ENCODE measurements around the gene C6orf52. TPM values are rescaled to one million over a fixed set of nuclear protein-coding genes. Genes with fewer than 3 reads are reported as not detected.

C6orf52 gene
- total and polyA plus RNA-seq, 2 donors (not counting 3 experiments of a cell fraction or from before 2014, with no cell fraction given), result 0.54 TPM; not detected in 1

DNA sequence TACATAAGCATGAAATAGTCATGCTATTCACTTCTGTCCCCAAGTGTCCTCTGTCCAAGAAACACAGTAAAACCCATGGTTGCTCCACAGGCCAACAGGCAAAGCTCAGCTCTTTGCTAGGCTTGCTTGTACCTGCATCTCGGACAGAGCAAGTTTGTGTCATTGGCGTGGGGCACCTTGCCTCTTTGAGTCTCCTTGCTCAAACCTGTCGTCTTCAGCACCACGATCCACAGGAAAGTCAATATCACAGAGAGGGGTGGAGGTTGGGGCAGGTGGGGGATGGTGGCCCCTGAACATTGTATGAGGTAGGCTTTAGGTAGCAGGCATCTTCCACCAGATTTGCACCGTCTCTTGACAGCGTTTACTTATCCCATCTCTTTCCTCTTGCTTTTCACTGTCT lies 49.1 kb upstream of the C6orf52 start:
- TF ChIP-seq, protein P1, sequence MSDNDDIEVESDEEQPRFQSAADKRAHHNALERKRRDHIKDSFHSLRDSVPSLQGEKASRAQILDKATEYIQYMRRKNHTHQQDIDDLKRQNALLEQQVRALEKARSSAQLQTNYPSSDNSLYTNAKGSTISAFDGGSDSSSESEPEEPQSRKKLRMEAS (IDR thresholded peaks at IDR 0.05; ENCODE audit: insufficient read depth, insufficient read length), result no peak
- TF ChIP-seq JUN (IDR thresholded peaks at IDR 0.05; ENCODE audit: borderline replicate concordance, insufficient read depth, insufficient read length, low read depth) (no peak), CTCF (IDR thresholded peaks at IDR 0.05; ENCODE audit: extremely low read depth in 1 of 2, insufficient read depth in 1 of 2, low read depth in 1 of 2, low read length in 2 of 2) (no peak), FOS (IDR thresholded peaks at IDR 0.05; ENCODE audit: borderline replicate concordance, insufficient read depth, low read length) (no peak), GATA2 (IDR thresholded peaks at IDR 0.05; ENCODE audit: insufficient read depth, insufficient read length, low read depth, low read length) (no peak), EZH2 (IDR thresholded peaks at IDR 0.05; ENCODE audit: borderline replicate concordance, low read depth, low read length, severe bottlenecking) (no peak), POLR2A (IDR thresholded peaks at IDR 0.05; ENCODE audit: low read depth, low read length) (no peak)
- no TSS peak for BruUV-seq (replicated peaks)
- Histone ChIP-seq H3K9me3 (replicated peaks; ENCODE audit: control insufficient read depth, insufficient read depth, low read length) (no peaks in the 10 kb centered on the region), H3K4me2 (ENCODE audit: insufficient read depth, low read length) (no peak overlapping the region), H3K36me3 (ENCODE audit: control insufficient read depth in 2 of 2, extremely low read depth in 1 of 2, insufficient read depth in 2 of 2, low read length in 2 of 2) (no peaks in the 10 kb centered on the region), H4K20me1 (replicated peaks; ENCODE audit: control insufficient read depth, extremely low read depth, insufficient read depth, low read length) (no peaks in the 10 kb centered on the region), H2AFZ (ENCODE audit: low read depth, low read length) (no peak overlapping the region), H3K27me3 (ENCODE audit: control insufficient read depth in 2 of 2, insufficient read depth in 2 of 2, low read length in 2 of 2) (no peaks in the 10 kb centered on the region), H3K9me1 (replicated peaks; ENCODE audit: control insufficient read depth, extremely low read depth, insufficient read depth, low read length) (no peaks in the 10 kb centered on the region), H3K4me3 (replicated peaks in 1 of 3; ENCODE audit: insufficient read depth in 1 of 3, low read depth in 1 of 3, low read length in 3 of 3) (no peak overlapping the region), H3K27ac (ENCODE audit: insufficient read depth, low read depth, low read length) (no peak overlapping the region), H3K4me1 (ENCODE audit: control insufficient read depth, extremely low read depth, insufficient read depth, low read length) (peaks cover 12% of the 10 kb centered on the region), H3K79me2 (ENCODE audit: control insufficient read depth, insufficient read depth, low read length) (peaks cover 8% of the 10 kb centered on the region), H3K9ac (replicated peaks; ENCODE audit: extremely low read depth, insufficient read depth, low read length) (no peak overlapping the region)
- dilution Hi-C loops (cut with MboI; ENCODE audit: extremely low pct_ligation_motif_present, low sequenced_read_pairs), result no loop called here
- DNase-seq (ENCODE audit: low read depth, low spot score) (no peak), FAIRE-seq (no peak)
- POLR2A ChIA-PET, result interaction anchor here (1.0 kb wide), 1 partner anchor 13 kb away, joined by 3 read pairs; no protein-coding TSS in a partner anchor
- intact Hi-C loops (cut with micrococcal nuclease), result no loop called here
- CTCF ChIA-PET, result interaction anchor here (1.2 to 1.8 kb wide), 2 partner anchors 14 to 16 kb away, joined by 4 read pairs; no protein-coding TSS in a partner anchor

Measured in endothelial cell of umbilical vein (primary cell).